CD14-positive monocyte (primary cell): Measurements from ENCODE around the gene CAP2. TPM values are rescaled to one million over a fixed set of nuclear protein-coding genes. Genes with fewer than 3 reads are reported as not detected.

Experiments used
- DNase-seq, 3 donors: peaks; one replicate each; pipeline ENCODE4 v3.0.0-alpha.2; 2011 to 2022
- H2AFZ ChIP-seq: 2 replicates; pipeline ENCODE4 v1.6.0; 2012; ENCODE audit warnings: mild to moderate bottlenecking, low read depth, low read length, inconsistent platforms; ENCODE audit not compliant: insufficient read depth, poor library complexity, severe bottlenecking
- H3K27ac ChIP-seq, 2 donors: 1 replicate in 1 of 2; 2 replicates in 1 of 2; pipeline ENCODE4 v1.5.1; 2012 to 2013; ENCODE audit warnings: low read length in 2 of 2, control low read depth in 1 of 2, inconsistent platforms in 1 of 2, low read depth in 1 of 2, mild to moderate bottlenecking in 1 of 2
- H3K27me3 ChIP-seq, 2 donors: one replicate each; pipeline versions ENCODE4 v1.6.0 to v1.6.1; 2011 to 2013; ENCODE audit warnings: low read length in 2 of 2; ENCODE audit not compliant: control insufficient read depth in 2 of 2, insufficient read depth in 2 of 2
- H3K36me3 ChIP-seq, 2 donors: replicated peaks in 1 of 2; 1 replicate in 1 of 2; 2 replicates in 1 of 2; pipeline versions ENCODE4 v1.5.1 to v1.6.1; 2012 to 2013; ENCODE audit warnings: low read length in 2 of 2, control low read depth in 1 of 2, inconsistent platforms in 1 of 2, mild to moderate bottlenecking in 1 of 2; ENCODE audit not compliant: insufficient read depth in 2 of 2, control insufficient read depth in 1 of 2
- H3K4me1 ChIP-seq, 2 donors: 1 replicate in 1 of 2; 2 replicates in 1 of 2; pipeline versions ENCODE4 v1.5.1 to v1.6.1; 2012 to 2013; ENCODE audit warnings: low read length in 2 of 2, control low read depth in 1 of 2, inconsistent platforms in 1 of 2, mild to moderate bottlenecking in 1 of 2, moderate library complexity in 1 of 2; ENCODE audit not compliant: insufficient read depth in 2 of 2, control insufficient read depth in 1 of 2
- H3K4me2 ChIP-seq: replicated peaks from 2 replicates; pipeline ENCODE3; 2012; ENCODE audit warnings: low read length, moderate library complexity, mild to moderate bottlenecking; ENCODE audit not compliant: poor library complexity, severe bottlenecking; ENCODE audit errors: extremely low read depth
- H3K4me3 ChIP-seq, 3 experiments: fragments of 200-600 bp in 1 of 3; sonication (generic) in 1 of 3; replicated peaks in 1 of 3; 1 replicate in 2 of 3; 2 replicates in 1 of 3; pipeline ENCODE4 v1.5.1; 2011 to 2013; ENCODE audit warnings: low read length in 3 of 3, mild to moderate bottlenecking in 3 of 3, control low read depth in 2 of 3, low read depth in 2 of 3, inconsistent platforms in 1 of 3, moderate library complexity in 1 of 3
- H3K79me2 ChIP-seq: 2 replicates; pipeline ENCODE4 v1.6.0; 2012; ENCODE audit warnings: mild to moderate bottlenecking, control low read depth, inconsistent platforms, low read length, moderate library complexity; ENCODE audit not compliant: insufficient read depth
- H3K9ac ChIP-seq: 2 replicates; pipeline ENCODE4 v1.6.0; 2017; ENCODE audit warnings: low read length, mild to moderate bottlenecking; ENCODE audit not compliant: insufficient read depth, poor library complexity, severe bottlenecking
- H3K9me3 ChIP-seq, 2 donors: replicated peaks in 1 of 2; 1 replicate in 1 of 2; 2 replicates in 1 of 2; pipeline versions ENCODE4 v1.5.1 to v1.6.1; 2012 to 2013; ENCODE audit warnings: low read length in 2 of 2, control low read depth in 1 of 2; ENCODE audit not compliant: control insufficient read depth in 1 of 2, insufficient read depth in 1 of 2
- H4K20me1 ChIP-seq: 2 replicates; pipeline ENCODE4 v1.6.0; 2012; ENCODE audit warnings: mild to moderate bottlenecking, low read length, control low read depth, moderate library complexity; ENCODE audit not compliant: insufficient read depth
- H3K27ac Mint-ChIP-seq, 7 donors: one replicate each; pipeline ENCODE4 v1.8.0; 2020; ENCODE audit warnings: mild to moderate bottlenecking in 7 of 7, mixed read lengths in 7 of 7, moderate library complexity in 6 of 7, inconsistent platforms in 2 of 7
- H3K27me3 Mint-ChIP-seq, 3 donors: one replicate each; pipeline ENCODE4 v1.8.0; 2021 to 2022; ENCODE audit warnings: low read depth in 3 of 3, mild to moderate bottlenecking in 3 of 3, mixed read lengths in 3 of 3, moderate library complexity in 3 of 3, inconsistent platforms in 1 of 3
- H3K36me3 Mint-ChIP-seq, 2 donors: one replicate each; pipeline ENCODE4 v1.8.0; 2020; ENCODE audit warnings: mixed read lengths in 2 of 2, inconsistent platforms in 1 of 2, mild to moderate bottlenecking in 1 of 2
- H3K4me1 Mint-ChIP-seq: one replicate; pipeline ENCODE4 v1.8.0; 2020; ENCODE audit warnings: mild to moderate bottlenecking, mixed read lengths
- H3K4me3 Mint-ChIP-seq, 2 donors: one replicate each; pipeline ENCODE4 v1.8.0; 2020; ENCODE audit warnings: mild to moderate bottlenecking in 2 of 2, mixed read lengths in 2 of 2, moderate library complexity in 1 of 2
- H3K9me3 Mint-ChIP-seq, 7 donors: one replicate each; pipeline ENCODE4 v1.8.0; 2020 to 2022; ENCODE audit warnings: mixed read lengths in 7 of 7, mild to moderate bottlenecking in 6 of 7, moderate library complexity in 6 of 7, inconsistent platforms in 2 of 7
- WGBS: methylation state at CpG from one replicate; pipeline ENCODE4 v1.1.5; 2013; ENCODE audit warnings: missing lambda C conversion rate; ENCODE audit not compliant: insufficient coverage; 5-methylcytosine and 5-hydroxymethylcytosine counted together
- intact Hi-C, 2 donors: fragments of 100-400 bp; cut with micrococcal nuclease; formaldehyde crosslinking; loops; one replicate each; pipeline versions ENCODE4 v1.15.0 to v1.15.1; 2023
- polyA plus RNA-seq, 3 donors: library from polyadenylated mRNA; depleted of rRNA in 1 of 3; unstranded in 2 of 3; stranded (reverse) in 1 of 3; fragments of 300-500 nt in 2 of 3; fragments of >200 nt in 1 of 3; fragmentation: Illumina TruSeq in 2 of 3; gene quantifications; 1 replicate in 2 of 3; 2 replicates in 1 of 3; pipeline ENCODE4 v1.2.3, GENCODE V29; 2012 to 2021
- TF ChIP-seq, protein P1 (sequence below): fragments of 200-600 bp; IDR thresholded peaks from one replicate; pipeline ENCODE4 v1.8.0; 2022; ENCODE audit warnings: antibody characterized with exemption, mild to moderate bottlenecking

CAP2 gene
- polyA plus RNA-seq, 3 donors = not detected

DNA sequence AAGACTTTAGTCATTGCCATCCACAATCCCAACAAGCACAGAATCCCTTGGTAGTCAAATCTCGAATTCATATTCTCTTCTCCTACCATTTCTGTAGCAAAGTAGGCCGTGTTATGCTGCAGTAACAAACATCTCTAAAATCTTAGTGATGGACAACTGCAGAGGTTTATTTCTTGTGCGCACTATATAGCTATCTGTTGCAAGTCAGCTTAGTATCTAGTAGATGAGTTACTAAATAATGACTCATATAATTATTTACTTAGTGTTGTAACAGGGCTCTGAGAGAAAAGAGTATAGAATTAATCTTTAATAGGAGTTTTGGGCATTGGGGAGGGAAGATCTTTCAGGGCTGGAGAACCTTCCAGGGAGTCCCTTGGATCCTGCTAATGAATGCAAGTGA, 73.3 kb downstream of the CAP2 start:
- H3K4me3 Mint-ChIP-seq = no peak overlapping the region
- DNase-seq = no peak
- Histone ChIP-seq H3K9ac (no peak overlapping the region), H3K4me1 (no peaks in the 10 kb centered on the region), H3K4me2 (no peak overlapping the region), H2AFZ (no peak overlapping the region), H3K9me3 (no peaks in the 10 kb centered on the region), H4K20me1 (no peaks in the 10 kb centered on the region), H3K79me2 (no peaks in the 10 kb centered on the region), H3K4me3 (no peak overlapping the region), H3K27ac (no peak overlapping the region), H3K36me3 (no peaks in the 10 kb centered on the region), H3K27me3 (no peaks in the 10 kb centered on the region)
- H3K4me1 Mint-ChIP-seq = no peaks in the 10 kb centered on the region
- no peaks in the 10 kb centered on the region for H3K36me3 Mint-ChIP-seq
- intact Hi-C loops = no loop called here
- no peak overlapping the region for H3K27ac Mint-ChIP-seq
- TF ChIP-seq, protein P1, sequence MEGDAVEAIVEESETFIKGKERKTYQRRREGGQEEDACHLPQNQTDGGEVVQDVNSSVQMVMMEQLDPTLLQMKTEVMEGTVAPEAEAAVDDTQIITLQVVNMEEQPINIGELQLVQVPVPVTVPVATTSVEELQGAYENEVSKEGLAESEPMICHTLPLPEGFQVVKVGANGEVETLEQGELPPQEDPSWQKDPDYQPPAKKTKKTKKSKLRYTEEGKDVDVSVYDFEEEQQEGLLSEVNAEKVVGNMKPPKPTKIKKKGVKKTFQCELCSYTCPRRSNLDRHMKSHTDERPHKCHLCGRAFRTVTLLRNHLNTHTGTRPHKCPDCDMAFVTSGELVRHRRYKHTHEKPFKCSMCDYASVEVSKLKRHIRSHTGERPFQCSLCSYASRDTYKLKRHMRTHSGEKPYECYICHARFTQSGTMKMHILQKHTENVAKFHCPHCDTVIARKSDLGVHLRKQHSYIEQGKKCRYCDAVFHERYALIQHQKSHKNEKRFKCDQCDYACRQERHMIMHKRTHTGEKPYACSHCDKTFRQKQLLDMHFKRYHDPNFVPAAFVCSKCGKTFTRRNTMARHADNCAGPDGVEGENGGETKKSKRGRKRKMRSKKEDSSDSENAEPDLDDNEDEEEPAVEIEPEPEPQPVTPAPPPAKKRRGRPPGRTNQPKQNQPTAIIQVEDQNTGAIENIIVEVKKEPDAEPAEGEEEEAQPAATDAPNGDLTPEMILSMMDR = no peak
- H3K27me3 Mint-ChIP-seq = no peaks in the 10 kb centered on the region
- no CpG with 5 or more reads among the region's 3 CpGs for WGBS
- peaks cover 0 to 3% (median 0%) of the 10 kb centered on the region in 7 donors for H3K9me3 Mint-ChIP-seq

DNA sequence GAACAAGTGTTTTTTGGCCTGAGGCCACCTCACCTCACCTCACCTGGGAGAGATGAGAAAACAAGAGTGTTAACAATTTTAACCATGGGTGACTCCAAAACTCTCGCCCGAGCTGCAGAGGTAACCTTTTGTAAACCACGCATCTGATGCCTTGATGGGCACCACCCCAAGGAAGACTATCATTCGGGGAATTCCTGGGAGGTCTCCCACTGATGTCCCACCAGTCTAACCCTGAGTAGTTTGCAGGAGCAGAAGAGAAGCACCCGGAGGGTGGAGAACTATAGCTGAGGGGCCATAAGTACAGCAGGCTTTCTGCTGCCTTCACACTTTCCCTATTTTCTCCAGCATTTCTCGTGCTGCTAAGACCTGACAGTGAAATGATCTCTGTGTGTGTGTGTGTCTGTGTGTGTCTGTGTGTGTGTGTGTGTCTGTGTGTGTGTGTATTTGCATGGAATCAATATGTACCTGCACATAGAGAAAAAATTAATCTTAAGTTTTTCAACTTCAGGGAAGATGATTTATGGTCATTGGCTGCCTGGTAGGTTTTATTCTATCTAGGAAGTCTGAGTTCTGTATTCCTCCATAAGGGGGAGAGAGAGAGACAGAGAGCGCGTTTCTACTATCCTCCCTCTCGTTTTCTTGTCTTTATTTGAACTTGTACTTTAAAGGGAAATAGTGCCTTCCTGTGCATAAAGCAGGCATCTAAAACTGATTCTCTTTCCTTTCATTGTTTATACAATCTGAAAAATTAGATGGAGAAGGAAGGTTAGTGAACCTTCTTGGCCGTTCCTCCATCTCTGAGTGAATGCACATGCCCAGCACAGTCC, 75.8 kb downstream of the CAP2 start:
- no peak overlapping the region for H3K4me3 Mint-ChIP-seq
- Histone ChIP-seq H3K9me3 (no peaks in the 10 kb centered on the region), H3K79me2 (no peaks in the 10 kb centered on the region), H3K4me3 (no peak overlapping the region), H4K20me1 (no peaks in the 10 kb centered on the region), H3K4me2 (no peak overlapping the region), H3K27ac (no peak overlapping the region), H2AFZ (no peak overlapping the region), H3K36me3 (no peaks in the 10 kb centered on the region), H3K9ac (no peak overlapping the region), H3K4me1 (no peaks in the 10 kb centered on the region), H3K27me3 (no peaks in the 10 kb centered on the region)
- H3K9me3 Mint-ChIP-seq = peaks cover 0 to 2% (median 0%) of the 10 kb centered on the region in 7 donors
- DNase-seq = no peak
- no peaks in the 10 kb centered on the region for H3K27me3 Mint-ChIP-seq
- H3K36me3 Mint-ChIP-seq = no peaks in the 10 kb centered on the region
- H3K27ac Mint-ChIP-seq = no peak overlapping the region
- WGBS = 91% methylated on average over 5 of the region's 10 CpGs
- intact Hi-C loops = no loop called here
- H3K4me1 Mint-ChIP-seq = no peaks in the 10 kb centered on the region
- TF ChIP-seq, protein P1 = no peak
